HCT116 (cell line): ENCODE results near the gene TARS3. TPM values are rescaled to one million over a fixed set of nuclear protein-coding genes. Genes with fewer than 3 reads are reported as not detected.

Experiments
- ATAC-seq: fragments of 200-7000 bp; cut with Tn5 transposase; 2 replicates; pipeline ENCODE4 v1.9.1; 2020; ENCODE audit warnings: mild to moderate bottlenecking, moderate library complexity
- BruUV-seq: library from RNA; stranded (reverse); fragments of 400-500 nt; replicated peaks from 2 replicates; lab custom pipeline; 2021; lab: Mats Ljungman, UMichigan
- CTCF ChIA-PET: fragments of 300-600 bp; sonication (Branson Sonifier 250); formaldehyde crosslinking; loops from one replicate; lab custom pipeline; 2021; ENCODE audit warnings: antibody characterized with exemption; lab: Charles Lee
- POLR2A ChIA-PET: fragments of 300-600, 350-600 bp; sonication (Branson Sonifier 250); formaldehyde crosslinking; loops from one replicate; lab custom pipeline; 2021; ENCODE audit warnings: antibody characterized with exemption; lab: Charles Lee
- RAD21 ChIA-PET, 2 experiments: fragments of 300-600 bp; sonication (Branson Sonifier 250); formaldehyde crosslinking; loops; one replicate each; lab custom pipeline; 2023; ENCODE audit warnings: low total read pairs in 2 of 2; ENCODE audit not compliant: uncharacterized antibody in 2 of 2, unreplicated experiment in 2 of 2, low non-redundant PET in 1 of 2; lab: Charles Lee
- DNase-seq: peaks from one replicate; pipeline ENCODE4 v3.0.0-alpha.2; 2010; ENCODE audit warnings: low read depth, low spot score
- H2AFZ ChIP-seq: fragments of 200-600 bp; shearing (Covaris generic), sonication (generic); 2 replicates; pipeline ENCODE4 v1.6.1; 2017; ENCODE audit warnings: low read depth, mixed run types, mixed read lengths, antibody characterized with exemption, low read length; ENCODE audit not compliant: poor library complexity, severe bottlenecking
- H3K27ac ChIP-seq: 2 replicates; pipeline ENCODE4 v1.5.1; 2012; ENCODE audit warnings: low read depth, low read length
- H3K27me3 ChIP-seq: fragments of 200-600 bp; sonication (generic); 2 replicates; pipeline ENCODE4 v1.6.1; 2016; ENCODE audit warnings: mixed run types, low read length, mixed read lengths; ENCODE audit not compliant: insufficient read depth
- H3K36me3 ChIP-seq, 2 experiments: fragments of 200-500 bp in 1 of 2; fragments of 200-600 bp in 1 of 2; sonication (Bioruptor generic) in 1 of 2; sonication (generic) in 1 of 2; 2 replicates each; pipeline versions ENCODE4 v1.5.1 to v1.6.1; 2014 to 2016; ENCODE audit warnings: low read length in 2 of 2, inconsistent platforms in 1 of 2, mixed read lengths in 1 of 2, mixed run types in 1 of 2; ENCODE audit not compliant: insufficient read depth in 2 of 2, control insufficient read depth in 1 of 2
- H3K4me1 ChIP-seq, 2 experiments: fragments of 200-600 bp in 1 of 2; sonication (generic) in 1 of 2; 2 replicates each; pipeline versions ENCODE4 v1.5.1 to v1.6.1; 2012 to 2017; ENCODE audit warnings: low read length in 2 of 2, inconsistent platforms in 1 of 2, mild to moderate bottlenecking in 1 of 2, mixed read lengths in 1 of 2, mixed run types in 1 of 2, moderate library complexity in 1 of 2; ENCODE audit not compliant: insufficient read depth in 2 of 2, control insufficient read depth in 1 of 2
- H3K4me2 ChIP-seq: fragments of 200-600 bp; sonication (generic); 2 replicates; pipeline ENCODE4 v1.6.1; 2017; ENCODE audit warnings: mixed run types, low read length, mixed read lengths
- H3K4me3 ChIP-seq, 2 experiments: fragments of 200-600 bp in 1 of 2; sonication (generic) in 1 of 2; replicated peaks in 1 of 2; 2 replicates each; pipeline ENCODE4 v1.5.1; 2011 to 2016; ENCODE audit warnings: low read length in 2 of 2, control low read depth in 1 of 2, low read depth in 1 of 2, mild to moderate bottlenecking in 1 of 2, mixed read lengths in 1 of 2, mixed run types in 1 of 2
- H3K79me2 ChIP-seq: fragments of 200-600 bp; sonication (generic); 2 replicates; pipeline ENCODE4 v1.6.1; 2017; ENCODE audit warnings: mild to moderate bottlenecking, mixed run types, low read length, moderate library complexity, mixed read lengths; ENCODE audit not compliant: insufficient read depth
- H3K9ac ChIP-seq: fragments of 200-600 bp; sonication (generic); 2 replicates; pipeline ENCODE4 v1.6.1; 2016; ENCODE audit warnings: low read length, mixed read lengths
- H3K9me2 ChIP-seq: fragments of 200-600 bp; sonication (generic), shearing (Covaris generic); 2 replicates; pipeline ENCODE4 v1.6.1; 2017; ENCODE audit warnings: mixed run types, mild to moderate bottlenecking, moderate library complexity; ENCODE audit not compliant: insufficient read depth
- H3K9me3 ChIP-seq, 2 experiments: fragments of 200-500 bp in 1 of 2; fragments of 200-600 bp in 1 of 2; sonication (Bioruptor generic) in 1 of 2; sonication (generic) in 1 of 2; 2 replicates each; pipeline ENCODE4 v1.6.1; 2014 to 2017; ENCODE audit warnings: low read length in 2 of 2, mixed read lengths in 2 of 2, inconsistent platforms in 1 of 2, low read depth in 1 of 2, mild to moderate bottlenecking in 1 of 2, mixed run types in 1 of 2, moderate library complexity in 1 of 2; ENCODE audit not compliant: control insufficient read depth in 1 of 2, insufficient read depth in 1 of 2
- H4K20me1 ChIP-seq: fragments of 200-600 bp; sonication (generic), shearing (Covaris generic); 2 replicates; pipeline ENCODE4 v1.6.1; 2017; ENCODE audit warnings: mixed run types, mild to moderate bottlenecking, moderate library complexity; ENCODE audit not compliant: insufficient read depth
- ATF3 ChIP-seq: IDR thresholded peaks from 2 replicates; pipeline ENCODE4 v1.6.1; 2012
- CBX3 ChIP-seq: IDR thresholded peaks from 2 replicates; pipeline ENCODE4 v1.6.1; 2012; ENCODE audit warnings: low read depth
- CEBPB ChIP-seq: IDR thresholded peaks from 2 replicates; pipeline ENCODE4 v1.6.1; 2012; ENCODE audit warnings: low read depth
- ELF1 ChIP-seq: IDR thresholded peaks from 2 replicates; pipeline ENCODE4 v1.6.1; 2012; ENCODE audit warnings: low read depth, borderline replicate concordance
- EZH2 ChIP-seq: fragments of 200-600 bp; sonication (generic); IDR thresholded peaks from 2 replicates; pipeline ENCODE4 v1.6.1; 2017; ENCODE audit warnings: antibody characterized with exemption, mixed run types
- EZH2phosphoT487 ChIP-seq: fragments of 200-600 bp; IDR thresholded peaks from 2 replicates; pipeline ENCODE4 v1.6.1; 2018; ENCODE audit warnings: antibody characterized with exemption, borderline replicate concordance
- JUND ChIP-seq: IDR thresholded peaks from 2 replicates; pipeline ENCODE4 v1.6.1; 2012
- MAX ChIP-seq: IDR thresholded peaks from 2 replicates; pipeline ENCODE4 v1.6.1; 2012
- POLR2A ChIP-seq: IDR thresholded peaks from 2 replicates; pipeline ENCODE4 v1.7.0; 2011; ENCODE audit warnings: borderline replicate concordance; ENCODE audit not compliant: insufficient read depth, insufficient read length; ENCODE audit errors: extremely low read depth
- POLR2AphosphoS5 ChIP-seq: IDR thresholded peaks from 2 replicates; pipeline ENCODE4 v1.6.1; 2011; ENCODE audit warnings: mild to moderate bottlenecking, low read depth, low read length, moderate library complexity
- RAD21 ChIP-seq: IDR thresholded peaks from 2 replicates; pipeline ENCODE4 v1.6.1; 2012; ENCODE audit warnings: low read depth, mild to moderate bottlenecking
- SIN3A ChIP-seq: IDR thresholded peaks from 2 replicates; pipeline ENCODE4 v1.6.1; 2012; ENCODE audit warnings: low read depth
- SP1 ChIP-seq: IDR thresholded peaks from 2 replicates; pipeline ENCODE4 v1.6.1; 2012; ENCODE audit warnings: low read depth
- SRF ChIP-seq: IDR thresholded peaks from 2 replicates; pipeline ENCODE4 v1.6.1; 2012; ENCODE audit warnings: low read depth
- TCF7L2 ChIP-seq: IDR thresholded peaks from 2 replicates; pipeline ENCODE4 v1.7.0; 2011; ENCODE audit warnings: borderline replicate concordance, inconsistent platforms; ENCODE audit not compliant: insufficient read depth, insufficient read length; ENCODE audit errors: extremely low read depth
- ZFX ChIP-seq: fragments of 450-650 bp; IDR thresholded peaks from 2 replicates; pipeline ENCODE4 v1.6.1; 2017
- intact Hi-C: fragments of 100-400 bp; cut with micrococcal nuclease; formaldehyde crosslinking; loops from 2 replicates; pipeline ENCODE4 v1.10.0; 2022
- total RNA-seq: library from RNA; stranded (reverse); gene quantifications from one replicate; pipeline ENCODE4 v1.2.1, GENCODE V29; 2021; ENCODE audit not compliant: unreplicated experiment

TARS3 gene
- total RNA-seq, 1 experiment from 2014 or later = 11.1 TPM

- no peak overlapping the region for H3K4me3 ChIP-seq
- H3K9ac ChIP-seq = no peak overlapping the region
- H3K4me1 ChIP-seq = 0 out of 4 replicates have a peak, but pooled peaks cover 0 to 6% of the 10 kb centered on the region in 2 experiments
- ATAC-seq = no peak
- ChIA-PET POLR2A (no interaction called here), CTCF (no interaction called here), RAD21 (no interaction called here)
- no peaks in the 10 kb centered on the region for H3K9me2 ChIP-seq
- no peaks in the 10 kb centered on the region for H3K79me2 ChIP-seq
- TF ChIP-seq CEBPB (no peak), SP1 (no peak), EZH2phosphoT487 (no peak), POLR2AphosphoS5 (no peak), ELF1 (no peak), EZH2 (no peak), MAX (no peak), TCF7L2 (no peak), SRF (no peak), ZFX (no peak), JUND (no peak), CBX3 (no peak), POLR2A (no peak)
- H3K9me3 ChIP-seq = no peaks in the 10 kb centered on the region
- no peak overlapping the region for H2AFZ ChIP-seq
- BruUV-seq = no TSS peak
- no peaks in the 10 kb centered on the region for H3K27me3 ChIP-seq
- no peaks in the 10 kb centered on the region; the same call in 1 of the 2 replicates for H4K20me1 ChIP-seq
- intact Hi-C loops = no loop called here
- no peak for DNase-seq
- H3K27ac ChIP-seq = no peak overlapping the region
- H3K36me3 ChIP-seq = 0 out of 4 replicates have a peak, but pooled peaks cover 0 to 2% of the 10 kb centered on the region in 2 experiments
- H3K4me2 ChIP-seq = no peak overlapping the region
Observed at GRCh38 chr15:101709466-101709865, 14.8 kb downstream of the TARS3 start.

GRCh38 chr15:101707983-101708382 lies 16.3 kb downstream of the TARS3 start:
- no peaks in the 10 kb centered on the region for H3K9me3 ChIP-seq
- TF ChIP-seq SRF (no peak), POLR2A (no peak), CBX3 (no peak), SIN3A (no peak), ATF3 (no peak), EZH2phosphoT487 (no peak), RAD21 (no peak), ELF1 (no peak)
- TF ChIP-seq, all 23 proteins: peak for 0
- ChIA-PET CTCF (no interaction called here), RAD21 (no interaction called here), POLR2A (no interaction called here)
- H3K9ac ChIP-seq = no peak overlapping the region
- intact Hi-C loops = no loop called here
- no peaks in the 10 kb centered on the region; the same call in 1 of the 2 replicates for H4K20me1 ChIP-seq
- no peaks in the 10 kb centered on the region for H3K27me3 ChIP-seq
- no peaks in the 10 kb centered on the region for H3K36me3 ChIP-seq
- no peak overlapping the region for H3K27ac ChIP-seq
- H3K79me2 ChIP-seq = no peaks in the 10 kb centered on the region
- no peak for ATAC-seq
- no TSS peak for BruUV-seq
- 0 out of 4 replicates have a peak, but pooled peaks cover 0 to 6% of the 10 kb centered on the region in 2 experiments for H3K4me1 ChIP-seq
- H3K4me2 ChIP-seq = no peak overlapping the region
- no peaks in the 10 kb centered on the region for H3K9me2 ChIP-seq
- no peak overlapping the region for H2AFZ ChIP-seq
- H3K4me3 ChIP-seq = no peak overlapping the region
- no peak for DNase-seq
